HCT116 (cell line): Measurements from ENCODE around the gene ANKLE1. TPM values are rescaled to one million over a fixed set of nuclear protein-coding genes. Genes with fewer than 3 reads are reported as not detected.
A peak's percentile ranks its signal among the peaks of the same experiment; 100 is the strongest.

ENCODE experiments used
- ATAC-seq: fragments of 200-7000 bp; cut with Tn5 transposase; 2 replicates; pipeline ENCODE4 v1.9.1; 2020; ENCODE audit warnings: mild to moderate bottlenecking, moderate library complexity
- BruUV-seq: library from RNA; stranded (reverse); fragments of 400-500 nt; replicated peaks from 2 replicates; lab custom pipeline; 2021; lab: Mats Ljungman, UMichigan
- CTCF ChIA-PET: fragments of 300-600 bp; sonication (Branson Sonifier 250); formaldehyde crosslinking; loops from one replicate; lab custom pipeline; 2021; ENCODE audit warnings: antibody characterized with exemption; lab: Charles Lee
- POLR2A ChIA-PET: fragments of 300-600, 350-600 bp; sonication (Branson Sonifier 250); formaldehyde crosslinking; loops from one replicate; lab custom pipeline; 2021; ENCODE audit warnings: antibody characterized with exemption; lab: Charles Lee
- RAD21 ChIA-PET, 2 experiments: fragments of 300-600 bp; sonication (Branson Sonifier 250); formaldehyde crosslinking; loops; one replicate each; lab custom pipeline; 2023; ENCODE audit warnings: low total read pairs in 2 of 2; ENCODE audit not compliant: uncharacterized antibody in 2 of 2, unreplicated experiment in 2 of 2, low non-redundant PET in 1 of 2; lab: Charles Lee
- DNase-seq: peaks from one replicate; pipeline ENCODE4 v3.0.0-alpha.2; 2010; ENCODE audit warnings: low read depth, low spot score
- H2AFZ ChIP-seq: fragments of 200-600 bp; shearing (Covaris generic), sonication (generic); 2 replicates; pipeline ENCODE4 v1.6.1; 2017; ENCODE audit warnings: low read depth, mixed run types, mixed read lengths, antibody characterized with exemption, low read length; ENCODE audit not compliant: poor library complexity, severe bottlenecking
- H3K27ac ChIP-seq: 2 replicates; pipeline ENCODE4 v1.5.1; 2012; ENCODE audit warnings: low read depth, low read length
- H3K27me3 ChIP-seq: fragments of 200-600 bp; sonication (generic); 2 replicates; pipeline ENCODE4 v1.6.1; 2016; ENCODE audit warnings: mixed run types, low read length, mixed read lengths; ENCODE audit not compliant: insufficient read depth
- H3K36me3 ChIP-seq, 2 experiments: fragments of 200-500 bp in 1 of 2; fragments of 200-600 bp in 1 of 2; sonication (Bioruptor generic) in 1 of 2; sonication (generic) in 1 of 2; 2 replicates each; pipeline versions ENCODE4 v1.5.1 to v1.6.1; 2014 to 2016; ENCODE audit warnings: low read length in 2 of 2, inconsistent platforms in 1 of 2, mixed read lengths in 1 of 2, mixed run types in 1 of 2; ENCODE audit not compliant: insufficient read depth in 2 of 2, control insufficient read depth in 1 of 2
- H3K4me1 ChIP-seq, 2 experiments: fragments of 200-600 bp in 1 of 2; sonication (generic) in 1 of 2; 2 replicates each; pipeline versions ENCODE4 v1.5.1 to v1.6.1; 2012 to 2017; ENCODE audit warnings: low read length in 2 of 2, inconsistent platforms in 1 of 2, mild to moderate bottlenecking in 1 of 2, mixed read lengths in 1 of 2, mixed run types in 1 of 2, moderate library complexity in 1 of 2; ENCODE audit not compliant: insufficient read depth in 2 of 2, control insufficient read depth in 1 of 2
- H3K4me2 ChIP-seq: fragments of 200-600 bp; sonication (generic); 2 replicates; pipeline ENCODE4 v1.6.1; 2017; ENCODE audit warnings: mixed run types, low read length, mixed read lengths
- H3K4me3 ChIP-seq, 2 experiments: fragments of 200-600 bp in 1 of 2; sonication (generic) in 1 of 2; replicated peaks in 1 of 2; 2 replicates each; pipeline ENCODE4 v1.5.1; 2011 to 2016; ENCODE audit warnings: low read length in 2 of 2, control low read depth in 1 of 2, low read depth in 1 of 2, mild to moderate bottlenecking in 1 of 2, mixed read lengths in 1 of 2, mixed run types in 1 of 2
- H3K79me2 ChIP-seq: fragments of 200-600 bp; sonication (generic); 2 replicates; pipeline ENCODE4 v1.6.1; 2017; ENCODE audit warnings: mild to moderate bottlenecking, mixed run types, low read length, moderate library complexity, mixed read lengths; ENCODE audit not compliant: insufficient read depth
- H3K9ac ChIP-seq: fragments of 200-600 bp; sonication (generic); 2 replicates; pipeline ENCODE4 v1.6.1; 2016; ENCODE audit warnings: low read length, mixed read lengths
- H3K9me2 ChIP-seq: fragments of 200-600 bp; sonication (generic), shearing (Covaris generic); 2 replicates; pipeline ENCODE4 v1.6.1; 2017; ENCODE audit warnings: mixed run types, mild to moderate bottlenecking, moderate library complexity; ENCODE audit not compliant: insufficient read depth
- H3K9me3 ChIP-seq, 2 experiments: fragments of 200-500 bp in 1 of 2; fragments of 200-600 bp in 1 of 2; sonication (Bioruptor generic) in 1 of 2; sonication (generic) in 1 of 2; 2 replicates each; pipeline ENCODE4 v1.6.1; 2014 to 2017; ENCODE audit warnings: low read length in 2 of 2, mixed read lengths in 2 of 2, inconsistent platforms in 1 of 2, low read depth in 1 of 2, mild to moderate bottlenecking in 1 of 2, mixed run types in 1 of 2, moderate library complexity in 1 of 2; ENCODE audit not compliant: control insufficient read depth in 1 of 2, insufficient read depth in 1 of 2
- H4K20me1 ChIP-seq: fragments of 200-600 bp; sonication (generic), shearing (Covaris generic); 2 replicates; pipeline ENCODE4 v1.6.1; 2017; ENCODE audit warnings: mixed run types, mild to moderate bottlenecking, moderate library complexity; ENCODE audit not compliant: insufficient read depth
- CBX3 ChIP-seq: IDR thresholded peaks from 2 replicates; pipeline ENCODE4 v1.6.1; 2012; ENCODE audit warnings: low read depth
- EGR1 ChIP-seq: IDR thresholded peaks from 2 replicates; pipeline ENCODE4 v1.6.1; 2012; ENCODE audit warnings: low read depth
- EZH2phosphoT487 ChIP-seq: fragments of 200-600 bp; IDR thresholded peaks from 2 replicates; pipeline ENCODE4 v1.6.1; 2018; ENCODE audit warnings: antibody characterized with exemption, borderline replicate concordance
- FOSL1 ChIP-seq: IDR thresholded peaks from 2 replicates; pipeline ENCODE4 v1.6.1; 2012; ENCODE audit warnings: low read depth
- MAX ChIP-seq: IDR thresholded peaks from 2 replicates; pipeline ENCODE4 v1.6.1; 2012
- POLR2A ChIP-seq: IDR thresholded peaks from 2 replicates; pipeline ENCODE4 v1.7.0; 2011; ENCODE audit warnings: borderline replicate concordance; ENCODE audit not compliant: insufficient read depth, insufficient read length; ENCODE audit errors: extremely low read depth
- RAD21 ChIP-seq: IDR thresholded peaks from 2 replicates; pipeline ENCODE4 v1.6.1; 2012; ENCODE audit warnings: low read depth, mild to moderate bottlenecking
- REST ChIP-seq: IDR thresholded peaks from 2 replicates; pipeline ENCODE4 v1.6.1; 2012; ENCODE audit warnings: low read depth
- ZFX ChIP-seq: fragments of 450-650 bp; IDR thresholded peaks from 2 replicates; pipeline ENCODE4 v1.6.1; 2017
- ZNF274 ChIP-seq: fragments of 200-500 bp; sonication (Bioruptor generic); IDR thresholded peaks from 2 replicates; pipeline ENCODE4 v1.6.1; 2014; ENCODE audit warnings: mild to moderate bottlenecking, low read depth, low read length, inconsistent platforms
- intact Hi-C: fragments of 100-400 bp; cut with micrococcal nuclease; formaldehyde crosslinking; loops from 2 replicates; pipeline ENCODE4 v1.10.0; 2022
- total RNA-seq: library from RNA; stranded (reverse); gene quantifications from one replicate; pipeline ENCODE4 v1.2.1, GENCODE V29; 2021; ENCODE audit not compliant: unreplicated experiment
- TF ChIP-seq, protein P1 (sequence below), 3 experiments: fragments of 200-600 bp in 1 of 3; sonication (generic) in 1 of 3; IDR thresholded peaks in 2 of 3; conservative IDR thresholded peaks in 1 of 3; 2 replicates each; pipeline ENCODE4 v1.5.1; 2012 to 2017; ENCODE audit warnings: low read depth in 2 of 3, low read length in 2 of 3, antibody characterized with exemption in 1 of 3, borderline replicate concordance in 1 of 3, control low read depth in 1 of 3, mild to moderate bottlenecking in 1 of 3, mixed read lengths in 1 of 3, mixed run types in 1 of 3, moderate library complexity in 1 of 3; ENCODE audit not compliant: insufficient read depth in 1 of 3
- TF ChIP-seq, protein P2 (sequence below): IDR thresholded peaks from 2 replicates; pipeline ENCODE4 v1.6.1; 2011; ENCODE audit warnings: mild to moderate bottlenecking, low read length, moderate library complexity; ENCODE audit not compliant: insufficient replicate concordance; ENCODE audit errors: extremely low read depth

ANKLE1 gene
- total RNA-seq, 1 experiment from 2014 or later: 14.8 TPM

GRCh38 chr19:17296273-17296672, 14.6 kb downstream of the ANKLE1 start:
- CTCF ChIA-PET: interaction anchor here (0.6 to 1.2 kb wide), 2 partner anchors 9 to 90 kb away, joined by 3 read pairs; partner anchors contain the start of gene MRPL34
- BruUV-seq: no TSS peak
- peaks cover 0 to 10% of the 10 kb centered on the region in 2 experiments; a peak in 2 of 4 replicates for H3K36me3 ChIP-seq

More at GRCh38 chr19:17296273-17296672, 14.6 kb downstream of the ANKLE1 start:
- DNase-seq: no peak
- H3K9me2 ChIP-seq: no peaks in the 10 kb centered on the region
- H2AFZ ChIP-seq: no peak overlapping the region
- RAD21 ChIA-PET: no interaction called here
- peaks cover 20 to 34% of the 10 kb centered on the region in 2 experiments for H3K4me1 ChIP-seq
- H3K4me3 ChIP-seq: no peak overlapping the region
- POLR2A ChIA-PET: interaction anchor here (1.8 kb wide), 1 partner anchor 9 kb away, joined by 4 read pairs; the partner anchor contains the start of gene MRPL34
- peak overlapping the region; percentile 20 for H3K4me2 ChIP-seq
- no peak for ATAC-seq
- no peak overlapping the region for H3K9ac ChIP-seq
- intact Hi-C loops: no loop called here
- H3K27ac ChIP-seq: peak overlapping the region; percentile 23; the same call in 1 of the 2 replicates
- TF ChIP-seq RAD21: peak; percentile 58
- no peak for TF ChIP-seq POLR2A
- TF ChIP-seq EGR1: no peak
- TF ChIP-seq MAX: 0 out of 2 replicates have a peak, but pooled peaks have one; percentile 14
- no peak; the same call in 1 of the 2 replicates for TF ChIP-seq FOSL1
- no peak for TF ChIP-seq CBX3
- TF ChIP-seq, protein P1, sequence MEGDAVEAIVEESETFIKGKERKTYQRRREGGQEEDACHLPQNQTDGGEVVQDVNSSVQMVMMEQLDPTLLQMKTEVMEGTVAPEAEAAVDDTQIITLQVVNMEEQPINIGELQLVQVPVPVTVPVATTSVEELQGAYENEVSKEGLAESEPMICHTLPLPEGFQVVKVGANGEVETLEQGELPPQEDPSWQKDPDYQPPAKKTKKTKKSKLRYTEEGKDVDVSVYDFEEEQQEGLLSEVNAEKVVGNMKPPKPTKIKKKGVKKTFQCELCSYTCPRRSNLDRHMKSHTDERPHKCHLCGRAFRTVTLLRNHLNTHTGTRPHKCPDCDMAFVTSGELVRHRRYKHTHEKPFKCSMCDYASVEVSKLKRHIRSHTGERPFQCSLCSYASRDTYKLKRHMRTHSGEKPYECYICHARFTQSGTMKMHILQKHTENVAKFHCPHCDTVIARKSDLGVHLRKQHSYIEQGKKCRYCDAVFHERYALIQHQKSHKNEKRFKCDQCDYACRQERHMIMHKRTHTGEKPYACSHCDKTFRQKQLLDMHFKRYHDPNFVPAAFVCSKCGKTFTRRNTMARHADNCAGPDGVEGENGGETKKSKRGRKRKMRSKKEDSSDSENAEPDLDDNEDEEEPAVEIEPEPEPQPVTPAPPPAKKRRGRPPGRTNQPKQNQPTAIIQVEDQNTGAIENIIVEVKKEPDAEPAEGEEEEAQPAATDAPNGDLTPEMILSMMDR (IDR thresholded peaks at IDR 0.05 in 2 of 3, conservative IDR thresholded peaks at IDR 0.05 in 1 of 3; ENCODE audit: borderline replicate concordance in 1 of 3, insufficient read depth in 1 of 3, low read depth in 2 of 3, low read length in 2 of 3): peak in 2 of 3 experiments; percentile 21 to 48; a peak in 2 of 6 replicates
- TF ChIP-seq ZNF274: no peak
- TF ChIP-seq ZFX: no peak
- TF ChIP-seq, protein P2, sequence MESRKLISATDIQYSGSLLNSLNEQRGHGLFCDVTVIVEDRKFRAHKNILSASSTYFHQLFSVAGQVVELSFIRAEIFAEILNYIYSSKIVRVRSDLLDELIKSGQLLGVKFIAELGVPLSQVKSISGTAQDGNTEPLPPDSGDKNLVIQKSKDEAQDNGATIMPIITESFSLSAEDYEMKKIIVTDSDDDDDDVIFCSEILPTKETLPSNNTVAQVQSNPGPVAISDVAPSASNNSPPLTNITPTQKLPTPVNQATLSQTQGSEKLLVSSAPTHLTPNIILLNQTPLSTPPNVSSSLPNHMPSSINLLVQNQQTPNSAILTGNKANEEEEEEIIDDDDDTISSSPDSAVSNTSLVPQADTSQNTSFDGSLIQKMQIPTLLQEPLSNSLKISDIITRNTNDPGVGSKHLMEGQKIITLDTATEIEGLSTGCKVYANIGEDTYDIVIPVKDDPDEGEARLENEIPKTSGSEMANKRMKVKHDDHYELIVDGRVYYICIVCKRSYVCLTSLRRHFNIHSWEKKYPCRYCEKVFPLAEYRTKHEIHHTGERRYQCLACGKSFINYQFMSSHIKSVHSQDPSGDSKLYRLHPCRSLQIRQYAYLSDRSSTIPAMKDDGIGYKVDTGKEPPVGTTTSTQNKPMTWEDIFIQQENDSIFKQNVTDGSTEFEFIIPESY: no peak
- no peak for TF ChIP-seq REST
- no peak for TF ChIP-seq EZH2phosphoT487
- no peaks in the 10 kb centered on the region for H3K27me3 ChIP-seq
- H3K9me3 ChIP-seq: no peaks in the 10 kb centered on the region; a peak in 1 of 4 replicates
- H3K79me2 ChIP-seq: peaks cover 37% of the 10 kb centered on the region
- H4K20me1 ChIP-seq: no peaks in the 10 kb centered on the region
